ENCODE data around the gene H2AZ1. TPM values are rescaled to one million over a fixed set of nuclear protein-coding genes. Genes with fewer than 3 reads are reported as not detected.

The H2AZ1 gene
- total RNA-seq, 1 donor from 2014 or later, result 388 TPM

DNA sequence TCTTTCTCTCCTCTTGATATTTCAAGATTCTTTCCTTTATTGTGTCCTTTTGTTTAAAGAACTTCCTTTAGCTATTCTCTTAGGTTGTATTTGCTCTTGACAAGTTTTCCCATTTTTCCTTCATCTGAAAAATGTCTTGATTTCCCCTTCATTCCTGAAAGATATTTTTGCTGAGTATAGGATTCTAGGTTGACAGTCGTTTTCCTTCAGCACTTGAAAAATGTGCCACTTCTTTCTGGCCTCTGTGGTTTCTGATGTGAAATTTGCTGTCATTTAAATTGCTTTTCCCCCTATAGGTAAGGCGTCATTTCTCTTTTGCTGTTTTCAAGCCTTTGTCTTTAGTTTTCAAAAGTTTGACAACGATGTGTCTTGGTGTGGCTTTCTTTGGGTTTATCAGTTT is 32.5 kb downstream of the H2AZ1 start:
- no peaks in the 10 kb centered on the region for H3K27me3 ChIP-seq (ENCODE audit: control insufficient read depth, insufficient read depth, low read length)
- TF ChIP-seq, protein P1, sequence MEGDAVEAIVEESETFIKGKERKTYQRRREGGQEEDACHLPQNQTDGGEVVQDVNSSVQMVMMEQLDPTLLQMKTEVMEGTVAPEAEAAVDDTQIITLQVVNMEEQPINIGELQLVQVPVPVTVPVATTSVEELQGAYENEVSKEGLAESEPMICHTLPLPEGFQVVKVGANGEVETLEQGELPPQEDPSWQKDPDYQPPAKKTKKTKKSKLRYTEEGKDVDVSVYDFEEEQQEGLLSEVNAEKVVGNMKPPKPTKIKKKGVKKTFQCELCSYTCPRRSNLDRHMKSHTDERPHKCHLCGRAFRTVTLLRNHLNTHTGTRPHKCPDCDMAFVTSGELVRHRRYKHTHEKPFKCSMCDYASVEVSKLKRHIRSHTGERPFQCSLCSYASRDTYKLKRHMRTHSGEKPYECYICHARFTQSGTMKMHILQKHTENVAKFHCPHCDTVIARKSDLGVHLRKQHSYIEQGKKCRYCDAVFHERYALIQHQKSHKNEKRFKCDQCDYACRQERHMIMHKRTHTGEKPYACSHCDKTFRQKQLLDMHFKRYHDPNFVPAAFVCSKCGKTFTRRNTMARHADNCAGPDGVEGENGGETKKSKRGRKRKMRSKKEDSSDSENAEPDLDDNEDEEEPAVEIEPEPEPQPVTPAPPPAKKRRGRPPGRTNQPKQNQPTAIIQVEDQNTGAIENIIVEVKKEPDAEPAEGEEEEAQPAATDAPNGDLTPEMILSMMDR (IDR thresholded peaks at IDR 0.05; ENCODE audit: insufficient read depth, low read length, poor library complexity, severe bottlenecking), result no peak
- H3K4me3 ChIP-seq (ENCODE audit: low read depth, low read length), result no peak overlapping the region
- DNase-seq (ENCODE audit: low read depth), result no peak
- no peaks in the 10 kb centered on the region for H3K36me3 ChIP-seq (ENCODE audit: control insufficient read depth, insufficient read depth, low read length)

DNA sequence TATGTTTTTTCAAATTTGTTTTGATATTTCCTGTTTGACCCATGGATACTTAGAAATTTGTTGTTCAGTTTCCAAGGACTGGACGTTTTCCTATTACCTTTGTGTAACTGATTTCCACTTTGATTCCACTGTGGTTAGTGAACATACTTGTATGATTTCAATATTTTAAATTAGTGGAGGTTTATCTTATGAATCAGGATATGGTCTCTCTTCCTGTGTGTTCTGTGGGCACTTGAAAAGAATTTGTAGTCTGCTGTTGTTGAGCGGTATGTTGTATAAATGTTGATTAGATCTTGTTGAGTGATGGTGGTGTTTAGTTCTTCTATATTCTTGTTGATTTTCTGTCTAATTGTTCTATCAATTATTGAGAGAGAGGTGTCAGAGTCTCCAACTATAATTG is 34.6 kb downstream of the H2AZ1 start:
- no peak for DNase-seq (ENCODE audit: low read depth)
- TF ChIP-seq, protein P1 (IDR thresholded peaks at IDR 0.05; ENCODE audit: insufficient read depth, low read length, poor library complexity, severe bottlenecking), result no peak
- Histone ChIP-seq H3K27me3 (ENCODE audit: control insufficient read depth, insufficient read depth, low read length) (no peaks in the 10 kb centered on the region), H3K36me3 (ENCODE audit: control insufficient read depth, insufficient read depth, low read length) (no peaks in the 10 kb centered on the region), H3K4me3 (ENCODE audit: low read depth, low read length) (no peak overlapping the region)

Other genes with a start within 250 kb of the H2AZ1 start
- gene DAPP1, start 133.4 kb downstream of the H2AZ1 start, total RNA-seq, result 25.7 and 29.0 TPM in 2 replicates
- 60.7 and 71.4 TPM in 2 replicates for gene LAMTOR3, start 55.8 kb downstream of the H2AZ1 start, total RNA-seq
- 20.6 and 21.8 TPM in 2 replicates for gene DNAJB14, start 3.7 kb downstream of the H2AZ1 start, total RNA-seq
- gene DDIT4L, start 240.2 kb upstream of the H2AZ1 start, total RNA-seq, result 0.68 and 1.3 TPM in 2 replicates

All from kidney epithelial cell (primary cell).